Brain microvascular endothelial cell (primary cell): ENCODE data around the gene ECHS1.

Experiments used
- DNase-seq: peaks from one replicate; pipeline ENCODE4 v3.0.0-alpha.2; 2020
- H3K27ac ChIP-seq: fragments of 250-450 bp; sonication (Bioruptor Pico); 2 replicates; pipeline ENCODE4 v1.5.1; 2020; ENCODE audit warnings: mild to moderate bottlenecking, moderate library complexity
- H3K27me3 ChIP-seq: fragments of 250-450 bp; sonication (Bioruptor Pico); replicated peaks from 2 replicates; pipeline ENCODE4 v1.5.1; 2020; ENCODE audit warnings: mild to moderate bottlenecking
- H3K36me3 ChIP-seq: fragments of 250-450 bp; sonication (Bioruptor Pico); replicated peaks from 2 replicates; pipeline ENCODE4 v1.5.1; 2020; ENCODE audit warnings: mild to moderate bottlenecking
- H3K4me3 ChIP-seq: 2 replicates; pipeline ENCODE4 v1.5.1; 2011; ENCODE audit warnings: low read depth, mild to moderate bottlenecking, control low read depth, low read length, moderate library complexity
- in situ Hi-C: cut with HindIII; loops from 2 replicates; pipeline ENCODE4 v1.10.0; 2017; ENCODE audit warnings: low sequenced_read_pairs, low pct_ligation_motif_present
- TF ChIP-seq, protein P1 (sequence below): IDR thresholded peaks from 2 replicates; pipeline ENCODE4 v1.5.1; 2011; ENCODE audit warnings: low read depth, mild to moderate bottlenecking, moderate library complexity, low read length, control low read depth, inconsistent platforms; ENCODE audit errors: missing control alignments

ECHS1 gene

DNA sequence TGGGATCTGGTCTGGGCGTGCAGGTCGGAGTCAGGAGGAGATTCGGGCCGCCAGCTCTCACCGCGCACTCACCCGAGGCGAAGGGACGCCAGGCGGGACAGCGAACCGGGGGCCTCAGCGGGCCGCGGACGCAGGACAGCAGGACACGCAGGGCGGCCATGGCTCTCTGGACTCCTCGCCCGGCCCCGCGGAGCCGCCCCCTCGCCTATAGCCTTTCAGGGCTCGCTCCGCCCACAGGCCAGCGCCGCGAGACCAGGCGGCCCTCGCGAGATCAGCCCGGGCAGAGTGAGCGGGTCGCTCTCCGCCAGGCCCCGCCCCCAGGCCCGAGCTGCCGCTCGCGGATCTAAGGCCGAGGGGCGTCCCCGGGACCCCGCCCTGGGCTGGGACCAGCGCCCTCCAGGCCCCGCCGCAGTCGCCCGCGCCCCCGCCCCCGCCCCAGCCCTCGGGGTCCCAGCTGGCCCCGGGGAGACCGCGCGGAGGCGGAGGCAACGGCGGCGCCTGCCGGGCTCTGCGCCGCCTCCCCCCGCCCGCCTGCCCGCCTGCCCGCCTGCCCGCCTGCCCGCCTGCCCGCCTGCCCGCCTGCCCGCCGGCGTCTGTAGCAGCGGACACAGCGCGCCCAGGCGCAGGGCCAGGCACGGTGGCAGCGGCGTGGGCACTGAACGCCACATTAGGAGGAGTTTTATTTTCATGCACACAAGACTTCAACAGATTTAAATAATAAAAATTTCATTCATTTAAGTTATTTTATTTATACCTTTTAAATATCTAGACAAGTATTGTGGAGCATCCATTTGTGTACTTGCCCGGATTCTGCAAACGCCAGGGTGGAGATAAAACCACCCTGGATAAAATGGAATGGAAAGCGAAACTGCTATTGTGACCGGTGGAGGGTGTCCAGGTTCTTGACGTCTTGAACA lies at the start of gene ECHS1:
ECHS1 (minus strand) TSS at position 181 of the 917 bp plus-strand sequence; CDS start at position 160, 21 bp downstream.
- no peaks in the 10 kb centered on the region for H3K27me3 ChIP-seq
- DNase-seq, result peak; percentile 84
- peak within 1 kb of the TSS; percentile 86 for H3K4me3 ChIP-seq
- TF ChIP-seq, protein P1, sequence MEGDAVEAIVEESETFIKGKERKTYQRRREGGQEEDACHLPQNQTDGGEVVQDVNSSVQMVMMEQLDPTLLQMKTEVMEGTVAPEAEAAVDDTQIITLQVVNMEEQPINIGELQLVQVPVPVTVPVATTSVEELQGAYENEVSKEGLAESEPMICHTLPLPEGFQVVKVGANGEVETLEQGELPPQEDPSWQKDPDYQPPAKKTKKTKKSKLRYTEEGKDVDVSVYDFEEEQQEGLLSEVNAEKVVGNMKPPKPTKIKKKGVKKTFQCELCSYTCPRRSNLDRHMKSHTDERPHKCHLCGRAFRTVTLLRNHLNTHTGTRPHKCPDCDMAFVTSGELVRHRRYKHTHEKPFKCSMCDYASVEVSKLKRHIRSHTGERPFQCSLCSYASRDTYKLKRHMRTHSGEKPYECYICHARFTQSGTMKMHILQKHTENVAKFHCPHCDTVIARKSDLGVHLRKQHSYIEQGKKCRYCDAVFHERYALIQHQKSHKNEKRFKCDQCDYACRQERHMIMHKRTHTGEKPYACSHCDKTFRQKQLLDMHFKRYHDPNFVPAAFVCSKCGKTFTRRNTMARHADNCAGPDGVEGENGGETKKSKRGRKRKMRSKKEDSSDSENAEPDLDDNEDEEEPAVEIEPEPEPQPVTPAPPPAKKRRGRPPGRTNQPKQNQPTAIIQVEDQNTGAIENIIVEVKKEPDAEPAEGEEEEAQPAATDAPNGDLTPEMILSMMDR, result no peak
- H3K36me3 ChIP-seq, result peaks cover 16% of the 10 kb centered on the region
- in situ Hi-C loops, result no loop called here
- H3K27ac ChIP-seq, result peak within 1 kb of the TSS; percentile 73

DNA sequence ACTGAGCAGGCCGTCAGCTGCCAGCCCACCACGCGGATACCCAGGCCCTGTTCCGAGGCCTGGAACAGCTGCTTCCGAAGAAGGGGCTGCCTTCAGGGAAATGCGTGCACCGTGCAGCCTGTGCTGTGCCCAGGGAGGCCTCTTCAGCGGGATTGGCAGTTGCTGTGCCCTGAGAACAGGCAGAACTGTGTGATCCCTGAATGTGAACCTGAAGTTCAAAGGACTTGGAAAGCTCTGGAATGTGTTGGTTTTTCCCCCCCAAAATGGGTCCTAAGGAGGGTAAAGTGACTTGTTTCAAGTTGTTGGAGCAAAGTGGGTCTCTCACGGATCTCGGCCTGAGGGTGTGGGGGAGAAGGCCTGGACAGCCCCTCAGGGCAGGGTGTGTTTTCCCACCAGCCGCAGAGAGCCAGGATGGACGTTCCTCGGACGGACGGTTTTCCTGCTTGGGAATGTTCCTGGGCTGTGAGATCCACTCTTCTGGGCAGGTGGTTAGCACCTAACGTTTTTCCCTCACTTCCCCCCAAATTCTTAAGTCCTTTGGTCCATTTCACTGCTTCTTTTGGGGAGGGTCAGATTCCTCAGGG lies 49.2 kb upstream of the ECHS1 start:
- peaks cover 16% of the 10 kb centered on the region for H3K36me3 ChIP-seq
- DNase-seq, result no peak
- no peak overlapping the region for H3K27ac ChIP-seq
- no peak overlapping the region for H3K4me3 ChIP-seq
- in situ Hi-C loops, result no loop called here
- H3K27me3 ChIP-seq, result peaks cover 5% of the 10 kb centered on the region
- TF ChIP-seq, protein P1, result no peak

DNA sequence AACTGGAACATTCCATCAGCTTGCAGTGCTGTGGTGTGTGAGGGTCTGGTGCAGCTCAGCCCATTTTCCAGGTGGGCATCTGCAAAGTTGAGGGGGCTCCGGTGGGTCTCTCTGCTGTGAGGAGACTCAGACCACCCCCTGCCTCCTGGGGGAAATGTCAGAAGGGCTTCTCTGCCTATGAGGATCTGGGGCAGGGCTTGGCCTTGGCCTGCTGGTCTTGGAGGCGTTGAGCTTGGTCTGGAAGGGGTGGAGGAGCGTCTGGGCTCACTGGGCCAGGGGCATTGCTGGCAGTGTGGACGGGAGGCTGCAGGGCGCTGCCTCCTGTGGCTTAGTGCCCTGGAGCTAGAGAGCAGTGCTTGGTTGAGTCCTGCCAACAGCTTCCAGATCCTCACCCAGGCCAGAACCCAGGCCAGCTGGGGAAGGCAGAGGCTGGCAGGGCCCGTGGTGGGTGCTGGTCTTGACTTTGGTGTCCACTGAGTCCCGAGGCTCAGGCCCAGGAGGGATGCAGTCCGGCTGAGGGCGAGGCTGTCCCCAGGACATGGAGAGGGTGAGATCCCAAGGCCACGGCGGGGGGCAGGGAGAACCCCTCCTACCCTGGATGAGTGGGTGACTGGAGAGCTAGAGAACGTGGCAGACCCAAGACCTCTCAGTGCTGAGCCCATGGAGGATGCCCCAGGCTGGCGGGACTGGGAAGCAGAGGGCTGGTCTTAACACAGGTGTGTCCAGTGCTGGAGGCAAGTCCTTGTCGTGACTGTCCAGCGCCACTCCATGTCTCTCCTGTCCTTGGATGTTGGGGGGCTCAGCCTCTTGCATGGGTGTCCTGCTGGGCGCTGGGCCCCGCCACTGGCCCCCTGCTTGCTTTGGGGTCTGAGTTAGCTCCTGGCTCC lies 48.4 kb upstream of the ECHS1 start:
- DNase-seq, result no peak
- Histone ChIP-seq H3K36me3 (peaks cover 16% of the 10 kb centered on the region), H3K4me3 (no peak overlapping the region), H3K27ac (no peak overlapping the region), H3K27me3 (peaks cover 5% of the 10 kb centered on the region)
- in situ Hi-C loops, result no loop called here
- TF ChIP-seq, protein P1, result no peak

DNA sequence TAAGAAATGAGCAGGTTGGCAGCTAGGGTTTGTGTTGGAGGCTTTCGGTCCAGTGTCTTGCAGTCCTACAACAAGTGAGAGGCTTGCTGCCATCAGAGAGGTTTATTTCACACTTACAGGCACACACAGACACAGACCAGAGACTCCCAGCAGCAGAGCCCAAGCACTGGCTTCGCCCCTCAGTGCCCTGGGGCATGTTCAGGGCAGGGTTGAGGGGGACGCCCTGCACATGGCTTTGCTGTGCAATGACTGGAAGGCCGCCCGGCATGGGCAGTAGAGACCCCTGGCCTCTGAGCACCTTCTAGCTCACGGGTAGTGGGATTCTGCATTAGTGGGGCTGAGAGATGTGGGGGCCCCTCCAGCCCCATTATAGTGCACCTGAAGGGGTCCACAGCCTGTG lies 47.4 kb upstream of the ECHS1 start:
- H3K4me3 ChIP-seq, result no peak overlapping the region
- H3K36me3 ChIP-seq, result peaks cover 20% of the 10 kb centered on the region
- no peak overlapping the region for H3K27ac ChIP-seq
- peaks cover 5% of the 10 kb centered on the region for H3K27me3 ChIP-seq
- in situ Hi-C loops, result no loop called here
- TF ChIP-seq, protein P1, result no peak
- no peak for DNase-seq

DNA sequence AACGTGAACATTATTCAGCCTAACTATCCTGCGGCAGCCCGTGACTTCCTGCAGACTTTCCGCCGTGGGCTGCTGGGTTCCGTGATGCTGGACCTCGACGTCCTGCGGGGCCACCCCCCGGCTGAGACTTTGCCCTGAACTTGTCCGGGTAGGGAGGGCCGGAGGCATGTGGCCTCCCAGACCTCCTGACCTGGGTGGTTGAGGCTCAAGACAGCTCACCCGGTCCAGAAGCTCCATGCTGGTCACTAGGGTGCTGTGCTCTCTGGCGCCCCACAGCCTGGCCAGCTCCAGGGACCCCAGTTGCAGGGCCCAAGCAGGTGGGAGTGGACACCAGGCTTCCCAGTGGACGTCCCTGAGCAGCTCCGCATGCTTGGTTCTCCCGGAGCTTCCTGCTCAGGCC lies 46.9 kb upstream of the ECHS1 start:
- Histone ChIP-seq H3K36me3 (peaks cover 24% of the 10 kb centered on the region), H3K4me3 (no peak overlapping the region), H3K27ac (no peak overlapping the region), H3K27me3 (peaks cover 5% of the 10 kb centered on the region)
- TF ChIP-seq, protein P1, result no peak
- in situ Hi-C loops, result no loop called here
- DNase-seq, result no peak
